Lower leg skin (tissue), 4 donors: ENCODE data around the gene BSDC1. TPM values are rescaled to one million over a fixed set of nuclear protein-coding genes. Genes with fewer than 3 reads are reported as not detected.

Experiments used
- DNase-seq, 2 donors: peaks; one replicate each; pipeline ENCODE4 v3.0.0-alpha.2; 2019; ENCODE audit warnings: low spot score in 2 of 2
- H3K4me3 ChIP-seq: fragments of 200-600 bp; sonication (generic); 2 replicates; pipeline ENCODE4 v1.5.1; 2017; ENCODE audit warnings: mild to moderate bottlenecking, low read depth; ENCODE audit not compliant: poor library complexity, severe bottlenecking
- POLR2A ChIP-seq, 2 donors: fragments of 450-650 bp; IDR thresholded peaks; one replicate each; pipeline ENCODE4 v1.6.1; 2016 to 2017; ENCODE audit warnings: antibody characterized with exemption in 2 of 2, mild to moderate bottlenecking in 1 of 2, moderate library complexity in 1 of 2
- WGBS, 2 donors: methylation state at CpG; one replicate each; pipeline ENCODE4 v1.1.5; 2018; 5-methylcytosine and 5-hydroxymethylcytosine counted together
- intact Hi-C: fragments of 100-400 bp; cut with DNase I; formaldehyde crosslinking; loops from one replicate; pipeline ENCODE4 v1.15.0; 2023; ENCODE audit warnings: low total_unique reads
- total RNA-seq, 4 donors: library from RNA; depleted of rRNA; stranded (reverse); fragments of >200 nt; gene quantifications; one replicate each; pipeline ENCODE4 v1.1.0, GENCODE V29; 2016
- TF ChIP-seq, protein P1 (sequence below), 3 donors: fragments of 450-650 bp; IDR thresholded peaks; one replicate each; pipeline ENCODE4 v1.5.1; 2016; ENCODE audit warnings: antibody characterized with exemption in 3 of 3, mild to moderate bottlenecking in 3 of 3, moderate library complexity in 2 of 3

BSDC1 gene
- total RNA-seq, 4 donors from 2014 or later = 72.5 to 147 (median 105) TPM

DNA sequence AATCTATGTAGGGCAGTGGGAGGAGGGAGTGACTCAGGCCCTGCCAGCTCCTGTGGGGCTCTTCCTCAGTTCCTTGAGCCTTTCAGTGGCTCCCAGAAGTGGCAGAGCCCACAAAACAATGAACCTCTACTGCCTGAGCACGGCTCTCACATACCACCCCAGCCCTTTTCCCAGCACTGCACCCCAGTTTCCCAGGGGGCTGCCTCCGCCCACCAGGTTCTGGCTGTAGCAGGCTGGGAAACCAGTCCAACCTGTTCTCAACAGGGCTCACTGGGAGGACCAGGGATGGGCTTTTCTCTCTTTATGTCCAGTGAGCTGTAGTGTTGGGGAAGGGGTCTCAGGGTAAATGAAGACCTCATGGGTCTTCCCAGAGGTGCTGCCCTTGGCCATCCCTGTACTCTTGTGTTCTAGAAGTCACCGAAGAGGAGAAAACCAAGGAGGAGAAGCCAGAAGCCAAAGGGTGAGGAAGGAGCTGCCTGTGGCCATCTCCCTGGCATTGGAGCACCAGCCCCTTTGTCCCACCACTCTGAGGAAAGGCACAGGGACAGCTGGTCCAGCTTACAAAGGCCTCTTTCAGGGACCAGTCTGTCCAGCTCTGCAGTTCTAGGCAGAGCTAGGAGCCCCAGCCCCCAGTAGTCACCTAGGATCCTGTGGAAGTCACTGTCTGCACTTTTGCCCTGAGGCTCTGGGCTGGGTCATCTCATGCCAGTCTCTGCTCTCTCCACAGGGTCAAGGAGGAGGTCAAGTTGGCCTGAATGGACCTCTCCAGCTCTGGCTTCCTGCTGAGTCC is 61.8 kb downstream of the BSDC1 start:
- 57 to 67% methylated on average over 3 of the region's 3 CpGs for WGBS, 2 donors
- no peak overlapping the region for H3K4me3 ChIP-seq
- DNase-seq = no peak
- no peak for TF ChIP-seq POLR2A (IDR thresholded peaks at IDR 0.05)
- TF ChIP-seq, protein P1, sequence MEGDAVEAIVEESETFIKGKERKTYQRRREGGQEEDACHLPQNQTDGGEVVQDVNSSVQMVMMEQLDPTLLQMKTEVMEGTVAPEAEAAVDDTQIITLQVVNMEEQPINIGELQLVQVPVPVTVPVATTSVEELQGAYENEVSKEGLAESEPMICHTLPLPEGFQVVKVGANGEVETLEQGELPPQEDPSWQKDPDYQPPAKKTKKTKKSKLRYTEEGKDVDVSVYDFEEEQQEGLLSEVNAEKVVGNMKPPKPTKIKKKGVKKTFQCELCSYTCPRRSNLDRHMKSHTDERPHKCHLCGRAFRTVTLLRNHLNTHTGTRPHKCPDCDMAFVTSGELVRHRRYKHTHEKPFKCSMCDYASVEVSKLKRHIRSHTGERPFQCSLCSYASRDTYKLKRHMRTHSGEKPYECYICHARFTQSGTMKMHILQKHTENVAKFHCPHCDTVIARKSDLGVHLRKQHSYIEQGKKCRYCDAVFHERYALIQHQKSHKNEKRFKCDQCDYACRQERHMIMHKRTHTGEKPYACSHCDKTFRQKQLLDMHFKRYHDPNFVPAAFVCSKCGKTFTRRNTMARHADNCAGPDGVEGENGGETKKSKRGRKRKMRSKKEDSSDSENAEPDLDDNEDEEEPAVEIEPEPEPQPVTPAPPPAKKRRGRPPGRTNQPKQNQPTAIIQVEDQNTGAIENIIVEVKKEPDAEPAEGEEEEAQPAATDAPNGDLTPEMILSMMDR (IDR thresholded peaks at IDR 0.05) = no peak
- intact Hi-C loops = no loop called here

DNA sequence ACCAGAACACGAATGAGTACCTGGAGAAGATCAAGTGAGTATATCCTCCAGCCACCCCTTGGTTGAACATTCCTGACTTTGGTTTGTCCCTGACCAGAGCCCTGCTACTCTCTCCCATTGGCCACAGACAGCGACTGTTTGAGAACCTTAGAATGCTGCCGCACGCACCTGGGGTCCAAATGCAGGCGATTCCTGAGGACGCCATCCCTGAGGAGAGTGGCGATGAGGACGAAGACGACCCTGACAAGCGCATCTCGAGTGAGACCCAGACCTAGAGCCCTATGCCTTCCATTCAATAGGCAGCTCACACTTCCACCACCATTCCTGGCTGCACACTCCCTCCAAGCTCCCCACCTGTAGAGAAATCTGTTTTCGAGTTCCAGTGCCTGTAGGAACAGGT is 62.7 kb downstream of the BSDC1 start:
- TF ChIP-seq, protein P1 (IDR thresholded peaks at IDR 0.05) = no peak
- no peak for TF ChIP-seq POLR2A (IDR thresholded peaks at IDR 0.05)

GRCh38 chr1:32330558-32331151 is 63.6 kb downstream of the BSDC1 start:
- intact Hi-C loops = no loop called here
- WGBS, 2 donors = 93 to 95% methylated on average over 12 of the region's 12 CpGs
- no peak overlapping the region for H3K4me3 ChIP-seq
- TF ChIP-seq, protein P1 (IDR thresholded peaks at IDR 0.05) = no peak
- TF ChIP-seq POLR2A (IDR thresholded peaks at IDR 0.05) = no peak
- no peak for DNase-seq

More for the DNA sequence above, 62.7 kb downstream of the BSDC1 start:
- H3K4me3 ChIP-seq = no peak overlapping the region
- DNase-seq = no peak
- intact Hi-C loops = no loop called here
- WGBS, 2 donors = 84 to 85% methylated on average over 12 of the region's 12 CpGs

GRCh38 chr1:32329931-32330466 is 64.2 kb downstream of the BSDC1 start:
- intact Hi-C loops = no loop called here
- H3K4me3 ChIP-seq = no peak overlapping the region
- WGBS, 2 donors = 93 to 94% methylated on average over 4 of the region's 4 CpGs
- no peak for DNase-seq
- TF ChIP-seq POLR2A (IDR thresholded peaks at IDR 0.05) = no peak
- TF ChIP-seq, protein P1 (IDR thresholded peaks at IDR 0.05) = no peak

GRCh38 chr1:32327204-32327603 is 67.0 kb downstream of the BSDC1 start:
- intact Hi-C loops = no loop called here
- WGBS, 2 donors = 93 to 99% methylated on average over 11 of the region's 11 CpGs
- no peak overlapping the region for H3K4me3 ChIP-seq
- DNase-seq = no peak
- no peak for TF ChIP-seq POLR2A (IDR thresholded peaks at IDR 0.05)
- TF ChIP-seq, protein P1 (IDR thresholded peaks at IDR 0.05) = no peak
